AG04450 (cell line): ENCODE results near the gene SEPTIN2. TPM values are rescaled to one million over a fixed set of nuclear protein-coding genes. Genes with fewer than 3 reads are reported as not detected.
"Not testable (repeated sequence)": the region's sequence is repeated elsewhere in the genome, so short reads cannot be mapped to it uniquely, and the experiment has no call there.

Experiments
- CTCF ChIA-PET: fragments of 300-600, 350-600 bp; formaldehyde crosslinking; extraction: SDS; loops from one replicate; lab custom pipeline; 2022; ENCODE audit warnings: antibody characterized with exemption, inconsistent platforms; lab: Charles Lee
- POLR2A ChIA-PET: fragments of 350-600 bp; formaldehyde crosslinking; extraction: SDS; loops from one replicate; lab custom pipeline; 2021; ENCODE audit warnings: antibody characterized with exemption, inconsistent platforms; lab: Yijun Ruan, JAX
- DNase-seq: peaks from one replicate; pipeline ENCODE4 v3.0.0-alpha.2; 2011; ENCODE audit warnings: low read depth, low spot score
- H3K27ac ChIP-seq: one replicate; pipeline ENCODE4 v1.5.1; 2012; ENCODE audit warnings: low read depth, low read length, control low read depth
- H3K27me3 ChIP-seq: one replicate; pipeline ENCODE4 v1.6.0; 2012; ENCODE audit warnings: low read length; ENCODE audit not compliant: control insufficient read depth, insufficient read depth
- H3K4me3 ChIP-seq: 2 replicates; pipeline ENCODE4 v1.5.1; 2011; ENCODE audit warnings: mild to moderate bottlenecking, low read depth, low read length, control low read depth
- H3K9me3 ChIP-seq: 2 replicates; pipeline ENCODE4 v1.5.1; 2012; ENCODE audit warnings: low read length; ENCODE audit not compliant: control insufficient read depth, insufficient read depth
- CTCF ChIP-seq: IDR thresholded peaks from 2 replicates; pipeline ENCODE4 v1.5.1; 2011; ENCODE audit warnings: low read depth, low read length, control low read depth, inconsistent platforms
- polyA plus RNA-seq: library from polyadenylated mRNA; depleted of rRNA; stranded (reverse); fragments of >200 nt; gene quantifications from 2 replicates; pipeline ENCODE4 v1.2.3, GENCODE V29; 2011; rRNA removed

SEPTIN2 gene
- polyA plus RNA-seq, 1 experiment: 1,080 TPM

- CTCF ChIA-PET: no interaction called here
- DNase-seq: no peak
- Histone ChIP-seq H3K9me3 (no peaks in the 10 kb centered on the region), H3K4me3 (no peak overlapping the region), H3K27me3 (no peaks in the 10 kb centered on the region), H3K27ac (no peak overlapping the region)
- POLR2A ChIA-PET: interaction anchor here (0.5 to 0.6 kb wide), 2 partner anchors 37 to 60 kb away, joined by 4 read pairs; no protein-coding TSS in a partner anchor
- TF ChIP-seq CTCF: no peak
Measured at GRCh38 chr2:241393524-241394196, 77.9 kb downstream of the SEPTIN2 start.

- POLR2A ChIA-PET, H3K4me3 ChIP-seq, H3K27ac ChIP-seq, CTCF ChIA-PET, DNase-seq, H3K27me3 ChIP-seq, H3K9me3 ChIP-seq: not testable (repeated sequence)
Measured at GRCh38 chr2:241396809-241397208, 81.1 kb downstream of the SEPTIN2 start.

GRCh38 chr2:241399941-241400922 lies 84.5 kb downstream of the SEPTIN2 start:
- POLR2A ChIA-PET: no interaction called here
- no peak for TF ChIP-seq CTCF
- CTCF ChIA-PET: no interaction called here
- Histone ChIP-seq H3K27me3 (no peaks in the 10 kb centered on the region), H3K27ac (no peak overlapping the region), H3K4me3 (no peak overlapping the region), H3K9me3 (no peaks in the 10 kb centered on the region)
- DNase-seq: no peak

Other genes starting within 250 kb of the SEPTIN2 start
- gene MTERF4, start 213.6 kb upstream of the SEPTIN2 start, polyA plus RNA-seq: 30.9 and 35.1 TPM in 2 replicates
- gene PASK, start 166.5 kb upstream of the SEPTIN2 start, polyA plus RNA-seq: 2.0 and 2.4 TPM in 2 replicates
- 73.9 and 99.0 TPM in 2 replicates for gene PPP1R7, start 165.5 kb upstream of the SEPTIN2 start, polyA plus RNA-seq
- 0.21 and 0.40 TPM in 2 replicates for gene ANO7, start 127.2 kb upstream of the SEPTIN2 start, polyA plus RNA-seq
- 707 and 731 TPM in 2 replicates for gene HDLBP, start 253 bp upstream of the SEPTIN2 start, polyA plus RNA-seq
- gene FARP2, start 40.4 kb downstream of the SEPTIN2 start, polyA plus RNA-seq: 25.4 and 27.0 TPM in 2 replicates
- 216 and 302 TPM in 2 replicates for gene STK25, start 192.7 kb downstream of the SEPTIN2 start, polyA plus RNA-seq
- gene BOK, start 242.8 kb downstream of the SEPTIN2 start, polyA plus RNA-seq: 18.6 and 28.0 TPM in 2 replicates